PC-9 (cell line): Measurements from ENCODE around the gene CBR1.

Source experiments
- EZH2 ChIP-seq: fragments of 200-600 bp; sonication (generic); IDR thresholded peaks from 2 replicates; pipeline ENCODE4 v1.8.0; 2017; ENCODE audit warnings: antibody characterized with exemption, low read depth
- TF ChIP-seq, protein P1 (sequence below): fragments of 200-600 bp; sonication (generic); conservative IDR thresholded peaks from 2 replicates; pipeline ENCODE4 v1.6.1; 2017; ENCODE audit warnings: mixed run types, antibody characterized with exemption, mild to moderate bottlenecking, moderate library complexity

DNA sequence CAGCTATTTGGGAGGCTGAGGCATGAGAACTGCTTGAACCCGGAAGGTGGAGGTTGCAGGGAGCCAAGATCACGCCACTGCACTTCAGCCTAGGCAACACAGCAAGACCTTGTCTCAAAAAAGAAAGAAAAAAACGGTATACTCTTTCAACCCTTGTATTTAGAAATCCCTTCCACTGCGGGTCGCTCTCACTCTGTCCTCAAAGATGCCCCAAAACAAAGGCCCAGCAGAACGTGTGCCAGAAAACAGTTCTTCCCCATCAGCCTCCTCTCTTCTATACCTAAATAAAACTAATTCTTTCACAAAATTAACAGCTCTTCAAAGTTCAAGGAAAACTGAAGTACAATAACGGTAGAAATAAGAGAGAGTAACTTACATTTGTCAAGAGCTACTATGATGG, 22.7 kb upstream of the CBR1 start:
- TF ChIP-seq, protein P1, sequence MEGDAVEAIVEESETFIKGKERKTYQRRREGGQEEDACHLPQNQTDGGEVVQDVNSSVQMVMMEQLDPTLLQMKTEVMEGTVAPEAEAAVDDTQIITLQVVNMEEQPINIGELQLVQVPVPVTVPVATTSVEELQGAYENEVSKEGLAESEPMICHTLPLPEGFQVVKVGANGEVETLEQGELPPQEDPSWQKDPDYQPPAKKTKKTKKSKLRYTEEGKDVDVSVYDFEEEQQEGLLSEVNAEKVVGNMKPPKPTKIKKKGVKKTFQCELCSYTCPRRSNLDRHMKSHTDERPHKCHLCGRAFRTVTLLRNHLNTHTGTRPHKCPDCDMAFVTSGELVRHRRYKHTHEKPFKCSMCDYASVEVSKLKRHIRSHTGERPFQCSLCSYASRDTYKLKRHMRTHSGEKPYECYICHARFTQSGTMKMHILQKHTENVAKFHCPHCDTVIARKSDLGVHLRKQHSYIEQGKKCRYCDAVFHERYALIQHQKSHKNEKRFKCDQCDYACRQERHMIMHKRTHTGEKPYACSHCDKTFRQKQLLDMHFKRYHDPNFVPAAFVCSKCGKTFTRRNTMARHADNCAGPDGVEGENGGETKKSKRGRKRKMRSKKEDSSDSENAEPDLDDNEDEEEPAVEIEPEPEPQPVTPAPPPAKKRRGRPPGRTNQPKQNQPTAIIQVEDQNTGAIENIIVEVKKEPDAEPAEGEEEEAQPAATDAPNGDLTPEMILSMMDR: no peak
- no peak for TF ChIP-seq EZH2
